Stomach (tissue), 9 donors: ENCODE results near the gene ZBTB22. TPM values are rescaled to one million over a fixed set of nuclear protein-coding genes. Genes with fewer than 3 reads are reported as not detected.
"Not testable (repeated sequence)": the region's sequence is repeated elsewhere in the genome, so short reads cannot be mapped to it uniquely, and the experiment has no call there.

Source experiments
- DNase-seq, 2 donors: peaks; one replicate each; pipeline versions ENCODE4 v3.0.0 to v3.0.0-alpha.2; 2013 to 2019
- H3K27ac ChIP-seq, 5 donors: fragments of 200-600 bp in 4 of 5; sonication (generic) in 4 of 5; one replicate each; pipeline ENCODE4 v1.5.1; 2013 to 2019; ENCODE audit warnings: mild to moderate bottlenecking in 1 of 5, moderate library complexity in 1 of 5
- H3K27me3 ChIP-seq, 3 donors: fragments of 200-600 bp; sonication (generic); one replicate each; pipeline ENCODE4 v1.5.1; 2017 to 2019; ENCODE audit warnings: mixed run types in 1 of 3
- H3K36me3 ChIP-seq, 4 donors: fragments of 200-600 bp; sonication (generic); 1 replicate in 3 of 4; 2 replicates in 1 of 4; pipeline ENCODE4 v1.5.1; 2016 to 2019
- H3K4me1 ChIP-seq, 4 donors: fragments of 200-600 bp; sonication (generic); one replicate each; pipeline ENCODE4 v1.5.1; 2016 to 2019
- H3K4me3 ChIP-seq, 4 donors: fragments of 200-600 bp; sonication (generic) in 3 of 4; one replicate each; pipeline ENCODE4 v1.5.1; 2016 to 2019; ENCODE audit warnings: mild to moderate bottlenecking in 1 of 4
- H3K9me3 ChIP-seq, 4 donors: fragments of 200-600 bp; sonication (generic); one replicate each; pipeline ENCODE4 v1.5.1; 2016 to 2019
- EP300 ChIP-seq: sonication (generic); formaldehyde crosslinking; IDR thresholded peaks from one replicate; pipeline ENCODE4 v1.6.1; 2017; ENCODE audit warnings: antibody characterized with exemption
- POLR2A ChIP-seq, 4 donors: fragments of 450-650 bp; IDR thresholded peaks; one replicate each; pipeline ENCODE4 v1.6.1; 2016; ENCODE audit warnings: antibody characterized with exemption in 4 of 4, control low read depth in 2 of 4, mild to moderate bottlenecking in 1 of 4, moderate library complexity in 1 of 4
- POLR2AphosphoS5 ChIP-seq, 3 donors: sonication (generic); formaldehyde crosslinking; IDR thresholded peaks; one replicate each; pipeline ENCODE4 v1.6.1; 2016; ENCODE audit warnings: antibody characterized with exemption in 3 of 3
- WGBS, 5 donors: extraction: QIAGEN DNeasy Blood & Tissue Kit in 3 of 5; methylation state at CpG; one replicate each; pipeline versions ENCODE4 v1.1.5 to v1.1.7; 2013 to 2018; 5-methylcytosine and 5-hydroxymethylcytosine counted together
- intact Hi-C: fragments of 100-400 bp; cut with DNase I; formaldehyde crosslinking; loops from one replicate; pipeline ENCODE4 v1.15.1; 2023; ENCODE audit warnings: low total_unique reads
- polyA plus RNA-seq, 3 donors: library from polyadenylated mRNA; stranded (reverse); fragments of 200-250 nt; gene quantifications; one replicate each; pipeline ENCODE4 v1.2.3, GENCODE V29; 2013
- total RNA-seq, 5 donors: library from RNA; depleted of rRNA; stranded (reverse); fragments of >200 nt; gene quantifications; one replicate each; pipeline versions ENCODE4 v1.1.0 to v1.2.3, GENCODE V29; 2014 to 2016
- TF ChIP-seq, protein P1 (sequence below), 7 experiments: fragments of 450-650 bp in 4 of 7; fragments of 200-600 bp in 3 of 7; sonication (generic) in 3 of 7; IDR thresholded peaks; one replicate each; pipeline ENCODE4 v1.5.1; 2016 to 2019; ENCODE audit warnings: antibody characterized with exemption in 7 of 7, control low read depth in 2 of 7, mild to moderate bottlenecking in 1 of 7
- donor health status: healthy with polysubstance abuse.
- donor health status: Bipolar disorder and iron deficiency.
- donor health status: healthy.

Gene ZBTB22
- total and polyA plus RNA-seq, 8 donors, result 1.2 to 45.2 (median 11.1) TPM

DNA sequence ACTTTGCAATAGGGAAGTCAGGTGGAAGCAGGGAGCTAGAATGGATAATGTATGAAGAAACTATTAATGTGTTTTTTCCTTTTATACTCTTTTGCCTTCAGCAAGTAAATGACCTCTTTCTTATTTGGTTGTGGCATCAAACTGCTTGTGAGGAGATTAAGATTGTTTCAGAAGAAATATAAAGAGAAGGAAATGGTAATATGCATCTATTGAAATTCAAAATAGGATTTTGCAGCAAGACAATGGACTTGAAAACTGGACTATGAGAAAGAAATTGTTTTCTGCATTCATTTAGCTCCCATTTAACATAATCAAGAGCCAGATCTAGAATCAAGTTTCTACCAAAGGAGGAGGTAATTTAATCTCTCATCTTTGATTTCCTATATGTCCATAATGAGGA lies 41.8 kb upstream of the ZBTB22 start:
- TF ChIP-seq POLR2AphosphoS5 (IDR thresholded peaks at IDR 0.05), result no peak
- TF ChIP-seq, protein P1, sequence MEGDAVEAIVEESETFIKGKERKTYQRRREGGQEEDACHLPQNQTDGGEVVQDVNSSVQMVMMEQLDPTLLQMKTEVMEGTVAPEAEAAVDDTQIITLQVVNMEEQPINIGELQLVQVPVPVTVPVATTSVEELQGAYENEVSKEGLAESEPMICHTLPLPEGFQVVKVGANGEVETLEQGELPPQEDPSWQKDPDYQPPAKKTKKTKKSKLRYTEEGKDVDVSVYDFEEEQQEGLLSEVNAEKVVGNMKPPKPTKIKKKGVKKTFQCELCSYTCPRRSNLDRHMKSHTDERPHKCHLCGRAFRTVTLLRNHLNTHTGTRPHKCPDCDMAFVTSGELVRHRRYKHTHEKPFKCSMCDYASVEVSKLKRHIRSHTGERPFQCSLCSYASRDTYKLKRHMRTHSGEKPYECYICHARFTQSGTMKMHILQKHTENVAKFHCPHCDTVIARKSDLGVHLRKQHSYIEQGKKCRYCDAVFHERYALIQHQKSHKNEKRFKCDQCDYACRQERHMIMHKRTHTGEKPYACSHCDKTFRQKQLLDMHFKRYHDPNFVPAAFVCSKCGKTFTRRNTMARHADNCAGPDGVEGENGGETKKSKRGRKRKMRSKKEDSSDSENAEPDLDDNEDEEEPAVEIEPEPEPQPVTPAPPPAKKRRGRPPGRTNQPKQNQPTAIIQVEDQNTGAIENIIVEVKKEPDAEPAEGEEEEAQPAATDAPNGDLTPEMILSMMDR (IDR thresholded peaks at IDR 0.05), result no peak
- TF ChIP-seq EP300, result no peak
- TF ChIP-seq POLR2A (IDR thresholded peaks at IDR 0.05), result no peak
- H3K9me3 ChIP-seq, result no peaks in the 10 kb centered on the region
- intact Hi-C loops, result no loop called here

DNA sequence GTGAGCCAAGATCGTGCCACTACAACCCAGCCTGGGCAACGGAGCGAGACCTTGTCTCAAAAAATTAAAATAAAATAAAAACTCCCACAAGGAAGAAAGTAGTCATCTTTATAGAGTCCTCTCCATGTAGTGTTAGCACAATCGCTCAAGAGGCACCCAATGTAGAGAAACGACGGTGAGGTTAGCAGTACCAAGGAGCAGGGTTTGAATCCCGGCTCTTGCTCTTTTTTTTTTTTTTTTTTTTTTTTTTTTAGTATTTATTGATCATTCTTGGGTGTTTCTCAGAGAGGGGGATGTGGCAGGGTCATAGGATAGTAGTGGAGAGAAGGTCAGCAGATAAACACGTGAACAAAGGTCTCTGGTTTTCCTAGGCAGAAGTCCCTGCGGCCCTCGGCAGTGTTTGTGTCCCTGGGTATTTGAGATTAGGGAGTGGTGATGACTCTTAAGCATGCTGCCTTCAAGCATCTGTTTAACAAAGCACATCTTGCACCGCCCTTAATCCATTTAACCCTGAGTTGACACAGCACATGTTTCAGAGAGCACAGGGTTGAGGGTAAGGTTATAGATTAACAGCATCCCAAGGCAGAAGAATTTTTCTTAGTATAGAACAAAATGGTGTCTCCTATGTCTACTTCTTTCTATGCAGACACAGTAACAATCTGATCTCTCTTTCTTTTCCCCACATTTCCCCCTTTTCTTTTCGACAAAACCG lies 39.8 kb upstream of the ZBTB22 start:
- intact Hi-C loops, H3K4me1 ChIP-seq, H3K36me3 ChIP-seq, DNase-seq, H3K9me3 ChIP-seq, H3K4me3 ChIP-seq: not testable (repeated sequence)
- Histone ChIP-seq H3K27me3 (peaks cover 0 to 25% (median 0%) of the 10 kb centered on the region in 3 donors), H3K27ac (peak overlapping the region in 3 of 5 donors; percentile 57 to 70 (median 63))
- 57 to 66% (median 60%) methylated on average over 13 of the region's 13 CpGs for WGBS, 5 donors

More for the DNA sequence above, 41.8 kb upstream of the ZBTB22 start:
- DNase-seq, result no peak
- H3K4me3 ChIP-seq, result no peak overlapping the region
- H3K27ac ChIP-seq, result no peak overlapping the region
- H3K27me3 ChIP-seq, result peaks cover 0 to 25% (median 0%) of the 10 kb centered on the region in 3 donors
- H3K4me1 ChIP-seq, result no peaks in the 10 kb centered on the region
- H3K36me3 ChIP-seq, result no peaks in the 10 kb centered on the region

DNA sequence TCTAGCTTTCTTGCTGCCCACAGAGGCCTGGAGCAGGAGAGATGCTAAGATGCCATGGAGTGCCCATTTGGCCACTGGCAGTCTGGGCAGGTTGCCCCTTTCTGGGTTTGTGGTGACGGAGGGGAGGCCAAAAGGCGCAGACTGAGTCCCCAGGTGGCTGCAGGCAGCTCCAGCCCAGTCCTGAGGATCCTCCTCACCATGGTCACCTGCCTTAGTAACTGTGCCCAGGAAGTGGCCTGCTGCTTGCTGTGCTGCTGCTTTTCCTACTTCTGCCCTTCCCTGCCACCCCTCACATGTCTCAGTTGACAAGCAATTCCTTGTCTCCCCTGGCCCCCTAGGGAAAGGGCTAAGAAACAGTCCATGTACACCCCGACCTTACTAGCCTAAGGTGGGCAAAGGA lies 38.8 kb upstream of the ZBTB22 start:
- Histone ChIP-seq H3K36me3 (no peaks in the 10 kb centered on the region), H3K9me3 (no peaks in the 10 kb centered on the region), H3K27ac (peak overlapping the region; percentile 29 to 70 (median 60)), H3K4me3 (no peak overlapping the region), H3K4me1 (no peaks in the 10 kb centered on the region), H3K27me3 (peaks cover 0 to 25% (median 0%) of the 10 kb centered on the region in 3 donors)
- TF ChIP-seq POLR2A (IDR thresholded peaks at IDR 0.05), result no peak
- TF ChIP-seq, protein P1 (IDR thresholded peaks at IDR 0.05), result no peak
- TF ChIP-seq POLR2AphosphoS5 (IDR thresholded peaks at IDR 0.05), result no peak
- TF ChIP-seq EP300, result no peak
- WGBS, 5 donors, result 66 to 77% (median 70%) methylated on average over 3 of the region's 3 CpGs
- DNase-seq, result no peak
- intact Hi-C loops, result no loop called here

DNA sequence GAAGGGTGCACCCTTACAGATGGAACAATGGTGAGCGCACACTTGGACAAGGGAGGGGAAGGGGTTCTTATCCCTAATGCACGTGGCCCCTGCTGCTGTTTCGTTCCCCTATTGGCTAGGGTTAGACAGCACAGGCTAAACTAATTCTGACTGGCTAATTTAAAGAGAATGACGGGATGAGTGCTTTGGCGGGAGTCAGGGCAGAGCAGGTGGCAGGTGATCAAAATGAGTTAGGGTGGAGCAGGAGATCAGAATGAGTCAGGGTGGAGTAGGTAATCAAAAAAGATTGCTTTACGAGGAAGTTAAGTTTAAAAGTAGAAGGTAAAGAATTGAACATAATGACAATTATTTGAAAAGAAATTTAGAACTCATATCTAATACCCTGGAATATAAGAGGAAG lies 38.3 kb upstream of the ZBTB22 start:
- 63 to 78% (median 67%) methylated on average over 6 of the region's 6 CpGs for WGBS, 5 donors
- H3K4me3 ChIP-seq, intact Hi-C loops, H3K36me3 ChIP-seq, H3K4me1 ChIP-seq, H3K9me3 ChIP-seq: not testable (repeated sequence)
- Histone ChIP-seq H3K27me3 (peaks cover 0 to 23% (median 0%) of the 10 kb centered on the region in 3 donors), H3K27ac (peak overlapping the region in 3 of 5 donors; percentile 60 to 70 (median 63))
- peak in 1 of 2 donors; percentile 47 for DNase-seq

DNA sequence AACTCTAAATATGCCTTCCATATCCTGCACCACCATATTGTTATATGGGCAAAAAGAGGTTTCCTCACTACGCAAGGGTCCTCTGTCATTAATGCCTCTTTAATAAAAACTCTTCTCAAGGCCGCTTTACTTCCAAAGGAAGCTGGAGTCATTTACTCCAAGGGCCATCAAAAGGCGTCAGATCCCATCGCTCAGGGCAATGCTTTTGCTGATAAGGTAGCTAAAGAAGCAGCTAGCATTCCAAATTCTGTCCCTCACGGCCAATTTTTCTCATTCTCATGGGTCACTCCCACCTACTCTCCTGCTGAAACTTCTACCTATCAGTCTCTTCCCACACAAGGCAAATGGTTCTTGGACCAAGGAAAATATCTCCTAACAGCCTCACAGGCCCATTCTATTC lies 30.3 kb upstream of the ZBTB22 start:
- no peak for TF ChIP-seq POLR2AphosphoS5 (IDR thresholded peaks at IDR 0.05)
- no peak for TF ChIP-seq POLR2A (IDR thresholded peaks at IDR 0.05)
- no peak for TF ChIP-seq EP300
- TF ChIP-seq, protein P1 (IDR thresholded peaks at IDR 0.05), result no peak
- H3K36me3 ChIP-seq, result no peaks in the 10 kb centered on the region
- no peaks in the 10 kb centered on the region for H3K27me3 ChIP-seq
- no peak overlapping the region for H3K4me3 ChIP-seq
- H3K27ac ChIP-seq, result no peak overlapping the region
- WGBS, 5 donors, result 93 to 96% (median 93%) methylated on average over 5 of the region's 5 CpGs
- H3K4me1 ChIP-seq, result peaks cover 0 to 16% (median 12%) of the 10 kb centered on the region in 4 donors
- no peaks in the 10 kb centered on the region for H3K9me3 ChIP-seq
- intact Hi-C loops, result no loop called here
- DNase-seq, result no peak

DNA sequence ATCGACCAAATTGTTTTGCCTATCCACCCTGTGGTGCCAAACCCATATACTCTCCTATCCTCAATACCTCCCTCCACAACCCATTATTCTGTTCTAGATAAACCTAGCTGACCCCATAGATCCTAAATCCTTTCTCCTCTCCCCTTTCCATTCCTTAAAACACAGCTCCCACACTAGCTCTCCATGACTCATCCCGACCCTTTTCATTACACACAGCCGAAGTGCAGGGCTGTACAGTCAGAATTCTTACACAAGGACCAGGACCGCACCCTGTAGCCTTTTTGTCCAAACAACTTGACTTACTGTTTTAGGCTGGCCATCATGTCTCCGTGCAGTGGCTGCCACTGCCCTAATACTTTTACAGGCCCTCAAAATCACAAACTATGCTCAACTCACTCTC lies 29.4 kb upstream of the ZBTB22 start:
- H3K4me1 ChIP-seq, result peaks cover 0 to 16% (median 12%) of the 10 kb centered on the region in 4 donors
- H3K4me3 ChIP-seq, H3K27me3 ChIP-seq, H3K36me3 ChIP-seq, H3K9me3 ChIP-seq, H3K27ac ChIP-seq, intact Hi-C loops, DNase-seq: not testable (repeated sequence)
- 68 to 80% (median 78%) methylated on average over 5 of the region's 5 CpGs for WGBS, 5 donors
